Tibial nerve (tissue), 4 donors: ENCODE data around the gene ABL2.

Experiments
- CTCF ChIP-seq, 5 experiments: fragments of 200-600 bp in 3 of 5; fragments of 450-650 bp in 2 of 5; sonication (generic) in 3 of 5; IDR thresholded peaks; one replicate each; pipeline ENCODE4 v1.5.1; 2016 to 2019; ENCODE audit warnings: antibody characterized with exemption in 5 of 5, mild to moderate bottlenecking in 3 of 5, moderate library complexity in 2 of 5
- EP300 ChIP-seq, 2 donors: sonication (generic); formaldehyde crosslinking; IDR thresholded peaks; one replicate each; pipeline ENCODE4 v1.6.1; 2017; ENCODE audit warnings: antibody characterized with exemption in 2 of 2, mild to moderate bottlenecking in 1 of 2
- POLR2A ChIP-seq, 2 donors: fragments of 450-650 bp; IDR thresholded peaks; one replicate each; pipeline ENCODE4 v1.6.1; 2017; ENCODE audit warnings: antibody characterized with exemption in 2 of 2, mild to moderate bottlenecking in 2 of 2, moderate library complexity in 2 of 2

GRCh38 chr1:179090923-179091322, 138.6 kb downstream of the ABL2 start:
- no peak for TF ChIP-seq CTCF (IDR thresholded peaks at IDR 0.05)
- no peak for TF ChIP-seq POLR2A (IDR thresholded peaks at IDR 0.05)
- TF ChIP-seq EP300 (IDR thresholded peaks at IDR 0.05): no peak
